Cardiac muscle cell (in vitro differentiated cells and primary cell): ENCODE data around the gene SYTL1. TPM values are rescaled to one million over a fixed set of nuclear protein-coding genes. Genes with fewer than 3 reads are reported as not detected.
"Not testable (repeated sequence)": the region's sequence is repeated elsewhere in the genome, so short reads cannot be mapped to it uniquely, and the experiment has no call there.

Source experiments
- DNase-seq, 2 donors: peaks; one replicate each; pipeline versions ENCODE4 v3.0.0 to v3.0.0-alpha.2; 2010 to 2017; ENCODE audit warnings: low read depth in 1 of 2, low spot score in 1 of 2
- H3K27ac ChIP-seq: fragments of 200-600 bp; sonication (generic); 2 replicates; pipeline ENCODE4 v1.5.1; 2016
- H3K27me3 ChIP-seq: fragments of 200-600 bp; sonication (generic); 2 replicates; pipeline ENCODE4 v1.6.0; 2016; ENCODE audit warnings: control low read depth
- H3K36me3 ChIP-seq: fragments of 200-600 bp; sonication (generic); 2 replicates; pipeline ENCODE4 v1.5.1; 2016; ENCODE audit warnings: control low read depth
- H3K4me1 ChIP-seq: fragments of 200-600 bp; sonication (generic); 2 replicates; pipeline ENCODE4 v1.8.1; 2017; ENCODE audit warnings: low read depth, mild to moderate bottlenecking, mixed run types
- H3K4me3 ChIP-seq: fragments of 200-600 bp; sonication (generic); 2 replicates; pipeline ENCODE4 v1.5.1; 2016; ENCODE audit warnings: mild to moderate bottlenecking
- H3K9me3 ChIP-seq: fragments of 200-600 bp; sonication (generic); 2 replicates; pipeline ENCODE4 v1.5.1; 2017; ENCODE audit warnings: low read depth, mild to moderate bottlenecking, control low read depth
- CTCF ChIP-seq: IDR thresholded peaks from 2 replicates; pipeline ENCODE4 v1.5.1; 2012; ENCODE audit warnings: low read depth, mild to moderate bottlenecking, low read length
- polyA plus RNA-seq: library from polyadenylated mRNA; unstranded; fragments of >200 nt; fragmentation: Nextera tagmentation; extraction: Ambion mirVana; gene quantifications from 2 replicates; pipeline ENCODE4 v1.2.1, GENCODE V29; 2016
- total RNA-seq: library from RNA; depleted of rRNA; stranded (reverse); fragments of >200 nt; gene quantifications from 2 replicates; pipeline ENCODE4 v1.2.3, GENCODE V29; 2016

Gene SYTL1
- total and polyA plus RNA-seq, 2 experiments from 2014 or later, result 14.7 to 44.1 TPM

GRCh38 chr1:27381969-27382762 lies 40.3 kb downstream of the SYTL1 start:
- TF ChIP-seq CTCF, result no peak
- Histone ChIP-seq H3K9me3 (no peaks in the 10 kb centered on the region), H3K27ac (no peak overlapping the region), H3K4me3 (no peak overlapping the region), H3K4me1 (no peaks in the 10 kb centered on the region), H3K27me3 (peaks cover 15% of the 10 kb centered on the region), H3K36me3 (no peaks in the 10 kb centered on the region)
- DNase-seq, result no peak

GRCh38 chr1:27383039-27383605 lies 41.3 kb downstream of the SYTL1 start, which contains the start of gene CD164L2:
CD164L2 (minus strand) TSS chr1:27383333; CDS start chr1:27383239, 94 bp downstream.
- no peak within 1 kb of the TSS for H3K4me3 ChIP-seq
- H3K27me3 ChIP-seq, result peaks cover 15% of the 10 kb centered on the region
- H3K9me3 ChIP-seq, result no peaks in the 10 kb centered on the region
- no peaks in the 10 kb centered on the region for H3K4me1 ChIP-seq
- no peak within 1 kb of the TSS for H3K27ac ChIP-seq
- no peak for TF ChIP-seq CTCF
- H3K36me3 ChIP-seq, result no peaks in the 10 kb centered on the region
- peak in 1 of 2 donors; percentile 39 for DNase-seq

- no peak for TF ChIP-seq CTCF
- Histone ChIP-seq H3K27ac (no peak overlapping the region), H3K4me3 (no peak overlapping the region)
Measured at GRCh38 chr1:27383661-27384060, 41.8 kb downstream of the SYTL1 start.

GRCh38 chr1:27384797-27385196 lies 43.0 kb downstream of the SYTL1 start:
- H3K4me1 ChIP-seq, H3K4me3 ChIP-seq, DNase-seq, H3K27ac ChIP-seq, H3K9me3 ChIP-seq, H3K36me3 ChIP-seq: not testable (repeated sequence)
- H3K27me3 ChIP-seq, result peaks cover 15% of the 10 kb centered on the region

More at GRCh38 chr1:27383661-27384060, 41.8 kb downstream of the SYTL1 start:
- peaks cover 15% of the 10 kb centered on the region for H3K27me3 ChIP-seq
- DNase-seq, result no peak
- no peaks in the 10 kb centered on the region for H3K36me3 ChIP-seq
- no peaks in the 10 kb centered on the region for H3K9me3 ChIP-seq
- H3K4me1 ChIP-seq, result no peaks in the 10 kb centered on the region

- Histone ChIP-seq H3K9me3 (no peaks in the 10 kb centered on the region), H3K4me3 (no peak overlapping the region), H3K27ac (no peak overlapping the region), H3K27me3 (peaks cover 3% of the 10 kb centered on the region), H3K4me1 (no peaks in the 10 kb centered on the region), H3K36me3 (no peaks in the 10 kb centered on the region)
- TF ChIP-seq CTCF, result peak; percentile 91
- peak; percentile 49 to 74 for DNase-seq
Measured at GRCh38 chr1:27388337-27389005, 46.6 kb downstream of the SYTL1 start.
